ENCODE results near the gene KRTAP20-2.

KRTAP20-2 gene

GRCh38 chr21:30625449-30626165, 9.4 kb upstream of the KRTAP20-2 start:
- H3F3A ChIP-seq (ENCODE audit: insufficient read depth): no peaks in the 10 kb centered on the region
- TF ChIP-seq CTCF (IDR thresholded peaks at IDR 0.05; ENCODE audit: insufficient read depth, low read length, poor library complexity, severe bottlenecking) (no peak), EZH2phosphoT487 (conservative IDR thresholded peaks at IDR 0.05; ENCODE audit: low read length) (no peak)
- H3K9ac ChIP-seq (ENCODE audit: low read length): no peak overlapping the region
- H3K27me3 ChIP-seq (ENCODE audit: low read length): no peaks in the 10 kb centered on the region
- no peaks in the 10 kb centered on the region for H3K9me2 ChIP-seq (replicated peaks; ENCODE audit: insufficient read depth, low read length)
- no peak overlapping the region for H3K4me3 ChIP-seq (ENCODE audit: insufficient read depth, low read length, poor library complexity, severe bottlenecking)
- H2AFZ ChIP-seq (ENCODE audit: low read depth, low read length, severe bottlenecking): no peak overlapping the region
- no peak overlapping the region for H3K27ac ChIP-seq (ENCODE audit: low read depth, low read length)
- peaks cover 10% of the 10 kb centered on the region for H3K9me3 ChIP-seq (ENCODE audit: insufficient read depth, low read length)
- H3K4me2 ChIP-seq (ENCODE audit: low read depth, low read length, poor library complexity, severe bottlenecking): no peak overlapping the region
- H4K20me1 ChIP-seq (ENCODE audit: low read depth, low read length): no peaks in the 10 kb centered on the region
- no peaks in the 10 kb centered on the region for H3K36me3 ChIP-seq (ENCODE audit: low read length)
- no peaks in the 10 kb centered on the region for H3K79me2 ChIP-seq (ENCODE audit: insufficient read depth, low read length)

GRCh38 chr21:30628109-30628508, 6.9 kb upstream of the KRTAP20-2 start:
- Histone ChIP-seq H3K4me3 (ENCODE audit: insufficient read depth, low read length, poor library complexity, severe bottlenecking) (no peak overlapping the region), H2AFZ (ENCODE audit: low read depth, low read length, severe bottlenecking) (no peak overlapping the region), H3K27ac (ENCODE audit: low read depth, low read length) (no peak overlapping the region), H3K9ac (ENCODE audit: low read length) (no peak overlapping the region), H4K20me1 (ENCODE audit: low read depth, low read length) (no peaks in the 10 kb centered on the region), H3K79me2 (ENCODE audit: insufficient read depth, low read length) (no peaks in the 10 kb centered on the region), H3K27me3 (ENCODE audit: low read length) (no peaks in the 10 kb centered on the region), H3K4me2 (ENCODE audit: low read depth, low read length, poor library complexity, severe bottlenecking) (no peak overlapping the region), H3K36me3 (ENCODE audit: low read length) (no peaks in the 10 kb centered on the region), H3K9me3 (ENCODE audit: insufficient read depth, low read length) (peaks cover 10% of the 10 kb centered on the region), H3F3A (ENCODE audit: insufficient read depth) (no peaks in the 10 kb centered on the region), H3K9me2 (replicated peaks; ENCODE audit: insufficient read depth, low read length) (no peaks in the 10 kb centered on the region)
- TF ChIP-seq EZH2phosphoT487 (conservative IDR thresholded peaks at IDR 0.05; ENCODE audit: low read length): no peak
- TF ChIP-seq CTCF (IDR thresholded peaks at IDR 0.05; ENCODE audit: insufficient read depth, low read length, poor library complexity, severe bottlenecking): no peak

GRCh38 chr21:30629200-30629599, 5.8 kb upstream of the KRTAP20-2 start:
- Histone ChIP-seq H3K27me3 (ENCODE audit: low read length) (no peaks in the 10 kb centered on the region), H2AFZ (ENCODE audit: low read depth, low read length, severe bottlenecking) (no peak overlapping the region), H4K20me1 (ENCODE audit: low read depth, low read length) (no peaks in the 10 kb centered on the region), H3K9me3 (ENCODE audit: insufficient read depth, low read length) (peaks cover 10% of the 10 kb centered on the region), H3K4me3 (ENCODE audit: insufficient read depth, low read length, poor library complexity, severe bottlenecking) (no peak overlapping the region), H3K36me3 (ENCODE audit: low read length) (no peaks in the 10 kb centered on the region), H3K79me2 (ENCODE audit: insufficient read depth, low read length) (no peaks in the 10 kb centered on the region), H3K9ac (ENCODE audit: low read length) (no peak overlapping the region), H3F3A (ENCODE audit: insufficient read depth) (no peaks in the 10 kb centered on the region), H3K27ac (ENCODE audit: low read depth, low read length) (no peak overlapping the region), H3K9me2 (replicated peaks; ENCODE audit: insufficient read depth, low read length) (no peaks in the 10 kb centered on the region), H3K4me2 (ENCODE audit: low read depth, low read length, poor library complexity, severe bottlenecking) (no peak overlapping the region)
- TF ChIP-seq CTCF (IDR thresholded peaks at IDR 0.05; ENCODE audit: insufficient read depth, low read length, poor library complexity, severe bottlenecking): no peak
- no peak for TF ChIP-seq EZH2phosphoT487 (conservative IDR thresholded peaks at IDR 0.05; ENCODE audit: low read length)
